RWPE1 (cell line): Measurements from ENCODE around the gene POC1B.

ENCODE experiments used
- CTCF ChIA-PET: fragments of 350-600 bp; sonication (Branson Sonifier 250); formaldehyde crosslinking; extraction: SDS; loops from one replicate; lab custom pipeline; 2021; lab: Yijun Ruan, JAX
- POLR2A ChIA-PET: fragments of 400-600 bp; formaldehyde crosslinking; extraction: SDS; loops from one replicate; lab custom pipeline; 2020; ENCODE audit warnings: antibody characterized with exemption; ENCODE audit not compliant: low non-redundant PET; lab: Yijun Ruan, JAX
- DNase-seq: peaks from one replicate; pipeline ENCODE4 v3.0.0; 2012; ENCODE audit warnings: low spot score
- H3K27ac ChIP-seq: fragments of 450-650 bp; 2 replicates; pipeline ENCODE4 v1.5.1; 2017
- CTCF ChIP-seq: fragments of 450-650 bp; conservative IDR thresholded peaks from 2 replicates; pipeline ENCODE4 v1.5.1; 2017; ENCODE audit warnings: low read depth, mild to moderate bottlenecking

Gene POC1B

GRCh38 chr12:89437231-89437630, 88.6 kb downstream of the POC1B start:
- POLR2A ChIA-PET, result no interaction called here
- CTCF ChIA-PET, result no interaction called here
- no peak for TF ChIP-seq CTCF
- no peak for DNase-seq
- no peak overlapping the region for H3K27ac ChIP-seq

DNA sequence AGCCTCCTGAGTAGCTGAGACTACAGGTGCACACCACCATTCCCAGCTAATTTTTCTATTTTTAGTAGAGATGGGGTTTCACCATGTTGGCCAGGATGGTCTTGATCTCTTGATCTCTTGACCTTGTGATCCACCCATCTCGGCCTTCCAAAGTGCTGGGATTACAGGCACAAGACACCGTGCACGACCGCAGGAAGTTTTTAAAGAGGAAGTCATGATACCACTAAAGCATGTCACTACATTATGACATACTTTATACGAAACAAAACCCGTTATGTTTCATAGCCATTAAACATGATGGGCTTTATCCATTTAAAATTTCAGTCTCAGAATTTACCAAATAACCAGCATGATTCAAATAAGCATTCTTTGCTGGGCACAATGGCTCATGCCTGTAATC, 89.8 kb downstream of the POC1B start:
- DNase-seq, result no peak
- ChIA-PET CTCF (interaction anchor here (0.5 kb wide), 1 partner anchor 587 kb away, joined by 3 read pairs; no protein-coding TSS in a partner anchor), POLR2A (no interaction called here)
- H3K27ac ChIP-seq, result no peak overlapping the region
- TF ChIP-seq CTCF, result no peak

DNA sequence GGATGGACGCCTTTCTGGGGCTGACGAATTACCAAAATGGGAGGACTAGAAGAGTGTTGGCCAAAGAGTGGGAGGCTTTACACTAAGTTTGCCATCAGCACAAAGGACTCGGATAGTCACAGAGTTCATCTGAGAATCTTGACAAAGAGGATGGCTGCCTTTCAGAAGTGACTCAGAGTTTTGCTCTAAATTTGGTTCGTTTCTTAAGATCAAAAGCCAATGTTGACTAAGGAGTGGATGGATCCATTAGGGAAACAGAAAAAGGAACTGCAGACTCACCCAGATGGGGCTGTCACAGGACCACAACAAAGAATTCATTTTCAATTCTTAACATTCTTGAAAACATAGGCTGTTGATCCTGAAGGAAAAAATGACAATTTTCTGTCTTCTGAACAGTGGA, 92.2 kb downstream of the POC1B start:
- ChIA-PET POLR2A (no interaction called here), CTCF (interaction anchor here (0.8 kb wide), 1 partner anchor 401 kb away, joined by 3 read pairs; no protein-coding TSS in a partner anchor)
- no peak overlapping the region for H3K27ac ChIP-seq
- TF ChIP-seq CTCF, result no peak
- DNase-seq, result no peak

GRCh38 chr12:89432396-89432795, 93.5 kb downstream of the POC1B start:
- H3K27ac ChIP-seq, result no peak overlapping the region
- CTCF ChIA-PET, result no interaction called here
- no peak for DNase-seq
- POLR2A ChIA-PET, result no interaction called here
- TF ChIP-seq CTCF, result no peak

DNA sequence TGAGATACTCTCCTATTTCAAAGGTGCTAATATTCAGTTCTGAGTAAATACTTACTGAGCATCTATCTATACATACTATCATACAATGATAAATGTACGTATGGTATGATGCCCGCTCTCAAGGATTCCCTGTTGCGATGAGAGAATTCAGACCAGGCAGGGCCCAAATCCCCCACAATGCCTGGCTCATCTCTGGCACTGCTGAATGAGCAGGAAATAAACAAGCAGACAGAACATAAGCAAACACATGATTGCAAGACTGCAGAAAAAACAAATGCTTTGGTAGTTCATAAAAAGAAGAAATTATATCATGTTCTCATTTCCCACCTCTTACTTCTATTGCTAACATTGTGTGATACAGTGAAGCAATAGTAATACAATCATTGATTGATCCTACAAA, 96.3 kb downstream of the POC1B start:
- ChIA-PET CTCF (no interaction called here), POLR2A (no interaction called here)

GRCh38 chr12:89427508-89428156, 98.2 kb downstream of the POC1B start:
- TF ChIP-seq CTCF, result no peak
- no peak for DNase-seq
- H3K27ac ChIP-seq, result no peak overlapping the region
- ChIA-PET CTCF (interaction anchor here (0.6 kb wide), 1 partner anchor 701 kb away, joined by 4 read pairs; no protein-coding TSS in a partner anchor), POLR2A (no interaction called here)

More for the DNA sequence above, 96.3 kb downstream of the POC1B start:
- H3K27ac ChIP-seq, result no peak overlapping the region
- no peak for DNase-seq
- TF ChIP-seq CTCF, result no peak
